Calu3 (cell line): ENCODE measurements around the gene DUSP6. TPM values are rescaled to one million over a fixed set of nuclear protein-coding genes. Genes with fewer than 3 reads are reported as not detected.

ENCODE experiments used
- BruUV-seq: library from RNA; stranded (reverse); fragments of 400-500 nt; replicated peaks from 2 replicates; lab custom pipeline; 2021; lab: Mats Ljungman, UMichigan
- CTCF ChIA-PET: fragments of 300-600 bp; sonication (Branson Sonifier 250); formaldehyde crosslinking; loops from one replicate; lab custom pipeline; 2022; ENCODE audit warnings: antibody characterized with exemption; lab: Charles Lee
- DNase-seq: peaks from one replicate; pipeline ENCODE4 v3.0.0; 2022
- H3K27ac Mint-ChIP-seq: one replicate; pipeline ENCODE4 v1.8.0; 2022; ENCODE audit warnings: mixed read lengths; ENCODE audit not compliant: unreplicated experiment
- H3K27me3 Mint-ChIP-seq: one replicate; pipeline ENCODE4 v1.8.0; 2022; ENCODE audit warnings: mixed read lengths; ENCODE audit not compliant: unreplicated experiment
- H3K36me3 Mint-ChIP-seq: one replicate; pipeline ENCODE4 v1.8.0; 2022; ENCODE audit warnings: mild to moderate bottlenecking, moderate library complexity, mixed read lengths; ENCODE audit not compliant: insufficient read depth, unreplicated experiment
- H3K4me1 Mint-ChIP-seq: one replicate; pipeline ENCODE4 v1.8.0; 2022; ENCODE audit warnings: mild to moderate bottlenecking, low read depth, mixed read lengths; ENCODE audit not compliant: unreplicated experiment
- H3K4me3 Mint-ChIP-seq: one replicate; pipeline ENCODE4 v1.8.0; 2022; ENCODE audit warnings: mild to moderate bottlenecking, low read depth, moderate library complexity, mixed read lengths; ENCODE audit not compliant: unreplicated experiment
- H3K9me3 Mint-ChIP-seq: one replicate; pipeline ENCODE4 v1.8.0; 2022; ENCODE audit warnings: low read depth, mixed read lengths; ENCODE audit not compliant: unreplicated experiment
- CTCF ChIP-seq: fragments of 200-600 bp; IDR thresholded peaks from one replicate; pipeline ENCODE4 v1.8.0; 2022; ENCODE audit warnings: antibody characterized with exemption; ENCODE audit not compliant: unreplicated experiment
- intact Hi-C: fragments of 100-400 bp; cut with micrococcal nuclease; formaldehyde crosslinking; loops from one replicate; pipeline ENCODE4 v1.10.0; 2022; ENCODE audit not compliant: unreplicated experiment
- total RNA-seq: library from RNA; stranded (reverse); gene quantifications from 2 replicates; pipeline ENCODE4 v1.2.3, GENCODE V29; 2022

Gene DUSP6
- total RNA-seq, 1 experiment from 2014 or later = 108 TPM

GRCh38 chr12:89320735-89321134 lies 31.6 kb downstream of the DUSP6 start:
- intact Hi-C loops = no loop called here
- H3K27me3 Mint-ChIP-seq = no peaks in the 10 kb centered on the region
- H3K4me3 Mint-ChIP-seq = no peak overlapping the region
- H3K4me1 Mint-ChIP-seq = peaks cover 9% of the 10 kb centered on the region
- no TSS peak for BruUV-seq
- no peak overlapping the region for H3K27ac Mint-ChIP-seq
- no peak for TF ChIP-seq CTCF
- H3K9me3 Mint-ChIP-seq = no peaks in the 10 kb centered on the region
- CTCF ChIA-PET = no interaction called here
- no peaks in the 10 kb centered on the region for H3K36me3 Mint-ChIP-seq
- no peak for DNase-seq

- Mint-ChIP-seq H3K36me3 (no peaks in the 10 kb centered on the region), H3K27me3 (no peaks in the 10 kb centered on the region), H3K9me3 (no peaks in the 10 kb centered on the region), H3K4me1 (peaks cover 9% of the 10 kb centered on the region), H3K4me3 (no peak overlapping the region), H3K27ac (no peak overlapping the region)
- CTCF ChIA-PET = no interaction called here
- no peak for TF ChIP-seq CTCF
- no peak for DNase-seq
- BruUV-seq = no TSS peak
- intact Hi-C loops = no loop called here
Measured at GRCh38 chr12:89319606-89320005, 32.7 kb downstream of the DUSP6 start.

- no peak for TF ChIP-seq CTCF
- H3K4me1 Mint-ChIP-seq = peaks cover 4% of the 10 kb centered on the region
- no peak for DNase-seq
- no peak overlapping the region for H3K4me3 Mint-ChIP-seq
- BruUV-seq = no TSS peak
- H3K36me3 Mint-ChIP-seq = no peaks in the 10 kb centered on the region
- CTCF ChIA-PET = no interaction called here
- intact Hi-C loops = no loop called here
- H3K27ac Mint-ChIP-seq = no peak overlapping the region
- H3K27me3 Mint-ChIP-seq = no peaks in the 10 kb centered on the region
- no peaks in the 10 kb centered on the region for H3K9me3 Mint-ChIP-seq
Measured at GRCh38 chr12:89319122-89319521, 33.2 kb downstream of the DUSP6 start.

- Mint-ChIP-seq H3K4me3 (no peak overlapping the region), H3K36me3 (no peaks in the 10 kb centered on the region), H3K4me1 (no peaks in the 10 kb centered on the region), H3K9me3 (no peaks in the 10 kb centered on the region), H3K27ac (no peak overlapping the region), H3K27me3 (no peaks in the 10 kb centered on the region)
- TF ChIP-seq CTCF = no peak
- no peak for DNase-seq
- intact Hi-C loops = no loop called here
- BruUV-seq = no TSS peak
- CTCF ChIA-PET = interaction anchor here (1.0 to 1.4 kb wide), 3 partner anchors 12 to 30 kb away, joined by 3 to 5 read pairs (median 3); no protein-coding TSS in a partner anchor
Measured at GRCh38 chr12:89316705-89317139, 35.6 kb downstream of the DUSP6 start.
